Dermis blood vessel endothelial cell (primary cell): ENCODE measurements around the gene SAMD1. TPM values are rescaled to one million over a fixed set of nuclear protein-coding genes. Genes with fewer than 3 reads are reported as not detected.

ENCODE experiments used
- total RNA-seq: library from RNA; depleted of rRNA; stranded (reverse); fragments of >200 nt; gene quantifications from 2 replicates; pipeline ENCODE4 v1.2.3, GENCODE V29; 2014

Gene SAMD1
- total RNA-seq, 1 donor from 2014 or later: 25.2 TPM

Other genes with a start within 250 kb of the SAMD1 start
- not detected in 2 replicates for gene NANOS3, start 213.6 kb downstream of the SAMD1 start, total RNA-seq
- gene BRME1, start 184.6 kb downstream of the SAMD1 start, total RNA-seq: 0.37 and 0.51 TPM in 2 replicates
- gene CC2D1A, start 184.6 kb downstream of the SAMD1 start, total RNA-seq: 6.8 and 10.5 TPM in 2 replicates
- gene PODNL1, start 152.3 kb downstream of the SAMD1 start, total RNA-seq: 0.09 and 0.34 TPM in 2 replicates
- 8.0 and 17.9 TPM in 2 replicates for gene DCAF15, start 138.2 kb downstream of the SAMD1 start, total RNA-seq
- 2.0 and 7.5 TPM in 2 replicates for gene RFX1, start 84.4 kb downstream of the SAMD1 start, total RNA-seq
- not detected in 2 replicates for gene RLN3, start 62.6 kb downstream of the SAMD1 start, total RNA-seq
- 4.5 and 11.4 TPM in 2 replicates for gene IL27RA, start 59.0 kb downstream of the SAMD1 start, total RNA-seq
- not detected in 2 replicates for gene PALM3, start 28.7 kb downstream of the SAMD1 start, total RNA-seq
- gene MISP3, start 18.0 kb downstream of the SAMD1 start, total RNA-seq: under 0.01 and 0.19 TPM in 2 replicates
- gene C19orf67, start 5.0 kb downstream of the SAMD1 start, total RNA-seq: not detected in 2 replicates
- 42.7 and 92.6 TPM in 2 replicates for gene PRKACA, start 27.0 kb upstream of the SAMD1 start, total RNA-seq
- gene ASF1B, start 45.8 kb upstream of the SAMD1 start, total RNA-seq: 11.4 and 26.8 TPM in 2 replicates
- 5.1 and 6.3 TPM in 2 replicates for gene ADGRL1, start 115.4 kb upstream of the SAMD1 start, total RNA-seq